T-helper 2 cell treated with Interferon-gamma antibody and Interleukin-4, amounts not matched to agents 100 ng/mL and 5 ng/mL, for 36 hours (primary cell): Measurements from ENCODE around the gene APBA1. TPM values are rescaled to one million over a fixed set of nuclear protein-coding genes. Genes with fewer than 3 reads are reported as not detected.

Experiments
- intact Hi-C: fragments of 100-400 bp; cut with micrococcal nuclease; formaldehyde crosslinking; loops from one replicate; pipeline ENCODE4 v1.15.1; 2023
- total RNA-seq: library from RNA; stranded (reverse); gene quantifications from 2 replicates; pipeline ENCODE4 v1.2.3, GENCODE V29; 2022

Gene APBA1
- total RNA-seq, 1 donor from 2014 or later: 6.2 TPM

- intact Hi-C loops: no loop called here
Measured at GRCh38 chr9:69579760-69580581, 92.2 kb downstream of the APBA1 start.

DNA sequence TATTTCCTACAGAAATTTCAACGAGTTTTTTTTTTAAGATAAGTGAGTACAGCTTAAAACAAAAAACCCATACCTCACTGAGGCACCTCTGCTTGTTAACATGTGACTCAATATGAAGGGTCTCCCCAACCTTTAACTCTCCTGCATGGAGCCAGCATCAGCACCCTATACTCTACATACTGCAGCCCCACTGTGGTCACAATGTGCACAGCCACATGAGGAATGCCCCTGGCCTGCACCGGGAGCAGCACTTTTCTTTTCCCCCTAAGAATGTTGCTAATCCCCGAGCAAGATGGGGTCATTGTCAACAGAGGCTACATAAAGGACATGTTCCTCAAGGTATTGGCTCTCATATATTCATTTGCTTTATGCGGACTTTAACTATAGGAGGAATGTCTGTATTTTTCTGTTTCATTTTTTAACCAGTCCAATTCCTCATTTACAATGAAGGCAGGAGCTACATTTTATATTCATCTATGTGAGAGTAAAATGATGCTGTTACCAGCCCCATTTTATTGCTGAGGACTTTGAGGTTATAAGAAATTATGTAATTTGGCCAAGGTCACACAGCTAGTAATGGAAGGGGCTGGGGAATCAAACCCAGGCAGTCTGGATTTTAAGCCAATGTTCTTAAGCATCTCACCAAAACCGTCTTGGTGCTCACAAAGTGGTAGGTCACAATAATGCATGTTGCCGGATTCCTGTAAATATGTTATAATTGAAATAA is 93.0 kb downstream of the APBA1 start:
- intact Hi-C loops: no loop called here

DNA sequence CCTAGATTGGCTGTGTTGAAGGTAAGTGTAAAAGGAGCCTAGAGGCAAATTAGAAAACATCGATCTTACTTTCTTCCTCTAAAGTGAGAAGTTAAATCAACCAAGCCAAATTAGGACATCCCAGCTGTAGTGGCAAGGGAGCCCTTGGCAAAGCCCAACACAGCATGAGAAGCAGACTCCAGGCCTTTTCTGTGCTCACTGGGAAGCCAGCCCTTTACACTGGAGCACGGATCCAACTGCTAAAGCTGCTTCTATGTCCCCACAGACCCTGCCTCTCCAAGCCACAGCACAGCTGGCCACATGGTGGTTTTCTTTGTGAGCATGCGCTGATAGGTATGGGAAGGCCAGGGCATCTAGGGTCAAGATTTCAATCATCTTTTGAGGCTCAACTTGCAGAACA is 94.1 kb downstream of the APBA1 start:
- intact Hi-C loops: no loop called here

DNA sequence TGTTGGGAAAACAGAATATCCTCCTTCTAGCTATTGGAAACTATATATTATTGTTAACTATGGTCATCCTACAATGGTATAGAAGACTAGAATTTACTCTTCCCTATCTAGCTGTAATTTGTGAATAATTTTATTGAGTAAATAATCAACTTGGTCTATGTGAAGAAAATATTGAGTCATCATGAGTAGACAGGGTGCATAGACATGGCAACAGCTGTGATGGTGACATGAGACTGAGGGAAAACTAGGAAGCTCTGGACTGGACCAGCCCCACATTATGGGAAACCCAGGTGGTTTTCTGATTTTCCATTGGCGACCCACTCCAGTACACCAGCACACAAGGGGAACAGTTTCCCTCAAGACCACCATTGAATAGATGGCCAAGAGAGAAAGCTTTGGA is 95.0 kb downstream of the APBA1 start:
- intact Hi-C loops: no loop called here

GRCh38 chr9:69574057-69574456 is 98.1 kb downstream of the APBA1 start:
- intact Hi-C loops: no loop called here

- intact Hi-C loops: no loop called here
Measured at GRCh38 chr9:69573651-69574050, 98.5 kb downstream of the APBA1 start.

- intact Hi-C loops: no loop called here
Measured at GRCh38 chr9:69572611-69573010, 99.6 kb downstream of the APBA1 start.

- intact Hi-C loops: no loop called here
Measured at GRCh38 chr9:69571032-69571431, 101.1 kb downstream of the APBA1 start.

DNA sequence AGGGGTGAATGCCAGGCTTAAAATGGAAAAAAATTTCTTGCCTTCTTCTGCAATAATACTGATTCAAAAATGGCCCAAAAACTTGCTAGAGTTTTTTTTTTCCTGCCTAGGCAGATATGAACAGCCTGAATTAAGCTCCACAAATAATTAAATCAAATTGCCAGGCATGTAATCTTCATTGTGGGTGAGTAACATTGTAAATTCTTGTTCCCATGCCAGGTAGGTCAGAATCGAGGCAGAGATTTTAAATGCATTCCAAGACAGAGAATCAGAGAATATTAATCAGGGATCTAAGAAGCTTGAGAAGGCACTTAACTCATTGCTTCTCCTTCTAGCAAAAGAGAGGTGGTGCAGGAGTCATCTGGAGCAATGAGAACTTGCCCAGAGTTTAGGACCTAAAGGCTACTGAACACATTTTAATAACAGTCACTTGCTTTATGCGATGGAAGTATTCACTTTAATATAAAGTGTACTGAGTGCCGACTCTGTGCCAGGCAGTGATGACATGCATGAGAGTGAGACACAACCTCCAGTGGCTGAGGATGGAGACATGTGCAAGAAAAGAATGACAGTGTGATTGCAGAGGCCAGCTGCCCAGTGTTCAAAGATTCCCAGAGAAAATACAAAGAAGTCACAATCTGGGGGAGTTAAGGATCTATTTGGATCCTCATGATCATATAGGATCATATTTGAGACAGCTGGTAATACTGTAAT is 102.3 kb downstream of the APBA1 start:
- intact Hi-C loops: no loop called here

DNA sequence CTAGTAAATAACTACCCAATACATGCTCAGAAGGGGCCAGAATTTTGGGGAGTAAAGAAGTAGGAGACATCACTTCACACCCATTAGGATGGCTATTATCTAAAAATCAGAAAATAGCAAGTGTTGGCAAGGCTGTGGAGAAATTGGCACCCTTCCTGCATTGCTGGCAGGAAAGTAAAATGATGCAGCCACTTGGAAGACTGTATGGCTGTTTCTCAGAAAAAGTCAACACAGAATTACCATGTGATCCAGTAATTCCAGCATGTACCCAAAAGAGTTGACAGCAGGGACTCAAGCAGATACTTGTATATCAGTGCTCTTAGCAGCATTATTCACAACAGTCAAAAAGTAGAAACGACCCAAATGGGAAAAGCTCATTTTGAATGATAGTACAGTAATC is 107.6 kb downstream of the APBA1 start:
- intact Hi-C loops: no loop called here

- intact Hi-C loops: no loop called here
Measured at GRCh38 chr9:69559126-69559525, 113.0 kb downstream of the APBA1 start.

- intact Hi-C loops: no loop called here
Measured at GRCh38 chr9:69556707-69557106, 115.5 kb downstream of the APBA1 start.

GRCh38 chr9:69555802-69556201 is 116.4 kb downstream of the APBA1 start:
- intact Hi-C loops: no loop called here

- intact Hi-C loops: no loop called here
Measured at GRCh38 chr9:69554945-69555344, 117.2 kb downstream of the APBA1 start.

DNA sequence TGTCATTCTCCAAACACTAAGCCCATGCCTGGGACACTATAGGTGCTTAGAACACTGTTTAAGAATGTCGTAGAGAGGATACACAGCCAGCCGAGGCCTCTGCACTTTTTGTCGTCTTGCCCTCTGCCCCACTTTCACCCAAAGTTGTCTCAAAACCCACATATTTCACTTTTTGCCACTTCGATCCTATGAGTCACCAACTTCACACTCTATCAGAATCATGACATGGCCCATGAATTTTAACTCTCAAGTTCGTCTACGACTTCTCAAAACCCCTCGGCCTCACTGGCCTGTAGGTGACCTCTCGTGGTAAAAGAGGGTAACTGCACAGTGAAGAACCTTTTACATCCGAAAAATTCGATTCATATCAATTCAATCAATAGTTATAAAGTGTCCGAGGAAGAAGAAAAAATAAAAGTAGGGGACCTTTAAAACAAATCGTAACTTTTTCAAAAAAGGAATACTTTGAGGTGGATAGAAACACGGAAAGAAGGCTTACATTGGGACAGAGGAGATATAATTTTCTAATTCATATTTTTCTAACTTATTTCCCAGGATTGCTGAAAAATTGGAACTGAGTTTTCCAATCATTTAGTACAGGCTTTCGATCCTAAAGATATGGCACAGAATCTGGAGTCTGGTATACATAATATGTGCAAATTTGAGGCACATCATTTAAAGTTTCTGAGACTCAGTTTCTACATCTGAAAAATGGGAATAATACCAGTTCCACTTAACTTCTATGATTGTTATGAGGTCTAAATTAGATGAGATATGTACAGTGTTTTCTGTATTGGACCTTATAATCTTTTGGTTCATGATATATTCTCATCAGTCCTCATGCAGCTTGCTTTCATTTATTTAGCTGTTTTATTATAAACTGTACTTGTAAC is 122.6 kb downstream of the APBA1 start:
- intact Hi-C loops: loop anchor here (1.0 to 10.0 kb wide), 2 partner anchors 75 to 126 kb away; no protein-coding TSS in a partner anchor

DNA sequence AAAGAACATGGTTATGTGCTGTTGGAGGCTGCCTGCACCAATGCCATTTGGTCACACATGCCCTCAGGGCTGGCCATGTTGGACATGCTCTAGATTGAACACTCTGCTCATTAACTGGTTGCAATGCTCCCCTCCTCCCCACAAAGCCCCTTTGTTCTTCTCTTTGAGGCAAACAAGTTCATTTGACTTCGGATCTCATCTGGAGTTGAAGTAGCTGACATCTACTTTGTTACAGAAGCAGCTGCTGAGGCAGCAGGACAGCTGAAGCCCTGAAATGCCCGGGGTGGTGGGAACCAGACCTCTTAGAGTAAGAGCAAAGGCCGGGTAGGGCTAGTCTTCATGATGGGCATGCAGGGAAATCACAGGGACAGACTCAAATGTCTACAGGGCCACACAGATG is 123.5 kb downstream of the APBA1 start:
- intact Hi-C loops: loop anchor here (1.0 to 10.0 kb wide), 2 partner anchors 74 to 125 kb away; no protein-coding TSS in a partner anchor

DNA sequence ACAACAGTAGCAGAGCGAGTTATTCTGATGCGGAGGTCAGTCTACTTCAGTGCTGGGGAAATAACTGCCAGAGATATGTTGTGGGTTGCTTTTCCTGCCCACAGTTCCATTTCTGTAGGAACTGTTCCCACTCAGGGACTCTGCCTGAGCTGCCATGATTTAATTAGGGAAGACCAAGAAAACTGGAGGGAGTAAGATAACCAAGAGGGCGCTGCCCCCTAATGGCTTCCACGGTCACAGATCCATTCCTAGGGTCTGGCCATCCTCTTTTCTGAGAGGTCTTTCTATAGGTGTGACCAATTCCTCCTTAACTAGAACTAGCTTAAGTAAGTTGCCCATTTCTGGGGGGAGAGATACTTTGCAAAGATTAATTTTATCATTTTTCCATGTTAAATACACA is 125.9 kb downstream of the APBA1 start:
- intact Hi-C loops: loop anchor here (10.0 kb wide), 1 partner anchor 71 kb away; no protein-coding TSS in a partner anchor

DNA sequence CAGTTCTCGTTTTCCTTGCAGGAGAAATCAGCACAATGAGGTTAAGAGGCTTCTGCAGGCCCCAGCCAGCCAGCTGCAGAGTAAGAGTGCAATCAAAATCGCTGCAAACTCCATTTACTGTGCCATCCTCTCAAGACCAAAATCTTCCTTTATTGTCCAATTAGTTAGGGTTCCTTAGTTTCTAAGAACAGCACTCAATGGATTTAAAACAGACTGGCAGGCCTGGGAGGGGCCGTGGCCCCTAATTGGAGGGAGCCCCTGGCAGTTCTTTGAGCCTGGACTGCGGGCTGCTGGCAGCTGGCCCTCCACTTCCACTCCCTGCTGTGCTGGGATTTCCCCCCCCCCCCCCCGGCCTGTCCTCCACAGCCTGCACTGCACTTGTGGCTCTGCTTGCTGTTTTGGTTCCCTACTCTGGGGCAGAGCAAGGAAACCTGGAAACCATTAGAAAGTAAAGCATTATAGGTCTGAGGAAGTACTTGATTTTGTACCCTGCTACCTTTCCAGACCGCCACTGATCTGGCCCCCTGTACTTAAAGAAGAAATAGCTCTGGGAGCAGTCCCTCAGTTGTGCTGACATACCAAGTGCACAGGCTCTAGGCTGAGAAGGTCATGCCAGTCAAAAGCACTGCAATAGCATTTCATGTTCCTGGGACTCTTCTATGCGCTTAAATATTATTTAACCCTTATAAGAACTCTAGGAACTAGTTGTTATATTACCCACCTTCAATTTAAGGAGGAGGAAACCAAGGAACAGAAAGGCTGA is 129.0 kb downstream of the APBA1 start:
- intact Hi-C loops: loop anchor here (10.0 kb wide), 1 partner anchor 68 kb away; no protein-coding TSS in a partner anchor

DNA sequence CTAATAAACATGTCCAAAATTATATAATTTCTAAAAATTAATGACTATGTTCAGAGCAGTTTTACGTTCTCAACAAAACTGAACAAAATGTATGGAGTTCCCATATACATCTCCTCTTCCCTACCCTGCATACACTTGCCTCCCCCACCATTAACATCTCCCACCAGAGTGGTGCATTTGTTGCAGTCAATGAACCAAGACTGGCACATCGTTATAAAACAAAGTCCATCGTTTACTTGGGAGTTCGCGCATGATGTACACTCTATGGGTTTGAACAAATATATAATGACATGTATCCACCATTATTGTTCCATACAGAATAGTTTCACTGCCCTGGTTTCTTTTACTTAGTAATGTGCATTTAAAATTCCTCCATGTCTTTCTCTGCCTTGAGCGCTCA is 130.1 kb downstream of the APBA1 start:
- intact Hi-C loops: loop anchor here (10.0 kb wide), 1 partner anchor 67 kb away; no protein-coding TSS in a partner anchor

DNA sequence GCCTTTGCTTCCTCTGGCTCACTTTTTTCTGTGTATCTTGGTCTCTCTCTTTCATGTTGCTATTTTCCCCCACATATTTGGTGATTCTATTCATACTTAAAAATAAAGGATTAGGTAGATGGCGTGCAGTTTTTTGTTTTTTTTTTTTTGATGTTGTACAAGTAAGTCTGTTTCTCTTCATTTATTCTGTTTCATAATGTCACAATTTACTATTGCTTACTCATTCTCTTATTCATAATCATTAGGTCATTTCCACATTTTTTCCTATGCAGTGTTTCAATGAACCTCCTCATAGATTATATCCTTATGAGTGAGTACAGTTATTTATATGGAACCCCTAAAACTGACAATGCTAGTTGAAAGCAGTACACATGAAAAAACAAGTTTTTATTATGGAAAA is 136.3 kb downstream of the APBA1 start:
- intact Hi-C loops: no loop called here
